T-helper 2 cell treated with Interferon-gamma antibody and Interleukin-4, amounts not matched to agents 100 ng/mL and 5 ng/mL, for 36 hours (primary cell): ENCODE measurements around the gene TIA1. TPM values are rescaled to one million over a fixed set of nuclear protein-coding genes. Genes with fewer than 3 reads are reported as not detected.
"Not testable (repeated sequence)": the region's sequence is repeated elsewhere in the genome, so short reads cannot be mapped to it uniquely, and the experiment has no call there.

Source experiments
- intact Hi-C: fragments of 100-400 bp; cut with micrococcal nuclease; formaldehyde crosslinking; loops from one replicate; pipeline ENCODE4 v1.15.1; 2023
- total RNA-seq: library from RNA; stranded (reverse); gene quantifications from 2 replicates; pipeline ENCODE4 v1.2.3, GENCODE V29; 2022

Gene TIA1, protein sequence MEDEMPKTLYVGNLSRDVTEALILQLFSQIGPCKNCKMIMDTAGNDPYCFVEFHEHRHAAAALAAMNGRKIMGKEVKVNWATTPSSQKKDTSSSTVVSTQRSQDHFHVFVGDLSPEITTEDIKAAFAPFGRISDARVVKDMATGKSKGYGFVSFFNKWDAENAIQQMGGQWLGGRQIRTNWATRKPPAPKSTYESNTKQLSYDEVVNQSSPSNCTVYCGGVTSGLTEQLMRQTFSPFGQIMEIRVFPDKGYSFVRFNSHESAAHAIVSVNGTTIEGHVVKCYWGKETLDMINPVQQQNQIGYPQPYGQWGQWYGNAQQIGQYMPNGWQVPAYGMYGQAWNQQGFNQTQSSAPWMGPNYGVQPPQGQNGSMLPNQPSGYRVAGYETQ
- total RNA-seq: 132 and 146 TPM in 2 replicates

DNA sequence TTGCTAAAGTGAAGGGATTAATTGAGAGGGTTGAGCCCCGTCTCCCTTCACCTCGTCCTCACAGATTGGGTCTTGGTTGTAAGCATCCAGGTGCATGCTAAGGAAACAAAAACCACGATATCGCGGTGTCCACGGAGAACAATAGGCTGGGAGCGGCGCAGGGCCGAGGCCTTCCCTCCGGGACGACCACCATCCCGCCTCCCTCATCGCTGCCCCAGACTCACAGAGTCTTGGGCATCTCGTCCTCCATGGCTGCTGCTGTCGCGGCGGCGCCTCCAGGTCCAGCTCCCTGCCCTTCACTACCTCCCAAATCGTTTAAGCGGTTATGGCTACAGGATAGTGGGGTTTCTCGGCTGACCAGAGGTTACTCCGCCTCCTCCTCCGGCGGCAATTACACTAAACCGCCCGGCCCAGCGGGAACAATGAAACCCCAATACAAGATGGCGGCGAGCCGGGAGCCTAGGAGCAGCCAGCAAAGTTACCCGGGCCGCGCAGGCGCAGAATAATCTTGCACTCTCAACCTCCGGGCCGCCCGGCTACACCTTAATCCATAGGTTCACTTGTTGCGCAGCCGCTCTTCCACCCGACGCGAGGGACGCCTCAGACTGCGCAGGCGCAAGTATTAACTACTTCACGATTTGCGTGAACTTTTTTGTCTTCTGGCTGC, at the start of gene TIA1:
TIA1 (minus strand) TSS at position 448 of the 667 bp plus-strand sequence; CDS start at position 250, 198 bp downstream.
- intact Hi-C loops: loop anchor here (1.0 to 5.0 kb wide), 9 partner anchors 10 to 811 kb away; partner anchors contain the start of genes FAM136A, NFU1, PCBP1 and PCYOX1

DNA sequence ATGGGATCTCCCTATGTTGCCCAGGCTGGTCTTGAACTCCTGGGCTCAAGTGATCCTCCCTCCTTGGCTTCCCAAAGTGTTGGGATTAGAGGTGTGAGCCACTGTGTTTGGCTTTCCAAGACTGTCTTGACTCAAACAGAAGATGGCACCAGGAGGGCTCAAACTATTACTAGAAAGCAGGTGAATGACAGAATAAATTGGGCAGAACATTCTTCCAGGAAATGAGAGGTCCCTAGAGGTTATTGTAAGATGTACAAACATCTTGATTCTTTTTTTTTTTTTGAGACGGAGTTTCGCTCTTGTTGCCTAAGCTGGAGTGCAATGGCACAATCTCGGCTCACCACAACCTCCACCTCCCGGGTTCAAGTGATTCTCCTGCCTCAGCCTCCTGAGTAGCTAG, 49.4 kb upstream of the TIA1 start:
- intact Hi-C loops: not testable (repeated sequence)

DNA sequence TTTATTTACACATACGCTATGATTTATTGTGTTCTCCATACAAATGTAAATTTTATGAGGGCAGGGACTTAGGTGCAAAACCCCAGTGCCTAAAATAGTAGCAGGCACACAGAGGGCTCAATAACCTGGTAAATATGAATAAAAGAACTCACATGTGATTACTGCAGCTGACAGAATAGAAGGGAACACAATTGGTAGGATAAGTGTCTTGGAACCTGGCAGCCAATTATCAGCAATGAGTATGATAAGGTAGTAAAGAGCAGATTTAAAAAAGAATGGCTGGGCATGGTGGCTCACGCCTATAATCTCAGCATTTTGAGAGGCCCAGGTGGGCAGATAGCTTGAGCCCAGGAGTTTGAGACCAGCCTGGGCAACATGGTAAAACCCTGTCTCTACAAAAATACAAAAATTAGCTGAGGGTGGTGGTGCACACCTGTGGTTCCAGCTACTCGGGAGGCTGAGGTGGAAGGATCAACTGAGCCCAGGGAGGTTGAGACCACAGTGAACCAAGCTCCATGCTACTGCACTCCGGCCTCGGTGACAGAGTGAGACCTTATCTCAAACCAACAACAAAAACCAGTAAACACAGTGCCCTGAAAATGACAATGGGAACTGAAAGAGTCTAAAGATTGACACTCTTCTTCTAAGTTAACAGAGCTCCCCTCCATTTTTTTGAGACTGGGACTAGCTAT, 35.2 kb upstream of the TIA1 start:
- intact Hi-C loops: no loop called here

DNA sequence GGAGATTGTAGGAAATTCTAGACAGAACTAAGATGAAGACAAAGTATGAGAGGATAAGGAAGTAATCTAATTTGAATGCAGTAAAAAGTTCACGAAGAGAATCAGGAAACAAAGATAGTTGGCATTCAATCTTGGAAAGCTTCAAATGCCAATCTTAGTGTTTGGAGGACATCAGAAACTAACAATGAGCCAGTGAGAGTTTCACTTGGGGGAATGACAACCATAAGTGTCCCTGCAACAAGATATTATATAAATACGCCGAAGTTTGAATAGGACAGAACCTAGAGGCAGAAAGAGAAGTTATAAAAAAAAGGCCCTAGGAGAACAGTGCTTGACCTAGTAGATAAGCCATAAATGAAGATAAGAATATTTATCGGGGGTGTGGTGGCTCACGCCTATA, 34.0 kb upstream of the TIA1 start:
- intact Hi-C loops: no loop called here

DNA sequence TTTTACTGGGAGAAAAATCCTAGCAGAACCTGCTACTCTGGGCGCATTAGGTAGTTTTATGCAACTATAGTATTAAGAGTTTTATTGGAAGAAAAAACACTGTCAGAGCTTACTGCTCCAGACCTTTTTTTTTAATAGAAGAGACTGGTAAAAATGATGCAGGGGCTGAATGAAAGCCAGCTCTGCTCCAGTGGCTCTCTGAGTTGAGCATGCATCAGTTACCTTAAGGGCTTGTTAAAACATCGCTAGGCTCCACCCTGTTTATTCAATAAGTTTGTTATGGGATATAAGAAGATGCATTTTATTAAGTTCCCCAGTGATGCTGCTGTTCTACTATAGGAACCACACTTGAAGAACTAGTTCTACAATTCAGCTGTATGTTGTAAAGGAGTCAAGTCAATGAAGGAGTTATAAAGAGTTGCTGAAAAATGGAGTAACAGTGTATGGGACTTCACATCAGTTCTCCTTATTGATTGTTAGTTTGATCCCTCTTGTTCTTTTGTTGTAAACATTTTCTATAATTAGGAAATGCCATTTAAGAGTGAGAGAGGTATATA, 31.9 kb upstream of the TIA1 start:
- intact Hi-C loops: no loop called here

DNA sequence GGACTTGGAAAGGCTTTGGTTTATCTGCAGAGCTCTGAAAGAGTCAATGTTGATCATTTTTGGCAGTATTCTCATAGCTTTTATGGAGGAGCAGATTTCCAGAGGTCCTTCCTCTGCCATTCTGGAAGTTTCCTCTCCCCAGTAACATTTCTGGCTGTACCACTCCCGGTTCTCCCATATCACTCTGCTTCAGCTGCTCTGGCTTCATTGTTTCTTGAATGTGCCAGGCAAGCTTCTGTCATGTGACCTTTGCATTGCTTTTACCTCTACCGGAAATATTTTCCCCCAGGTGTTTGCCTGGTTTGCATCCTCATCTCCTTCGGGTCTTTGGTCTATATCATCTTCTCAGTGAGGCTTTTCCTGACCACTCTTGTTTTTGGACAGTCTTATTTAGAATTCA, 21.9 kb upstream of the TIA1 start:
- intact Hi-C loops: no loop called here

DNA sequence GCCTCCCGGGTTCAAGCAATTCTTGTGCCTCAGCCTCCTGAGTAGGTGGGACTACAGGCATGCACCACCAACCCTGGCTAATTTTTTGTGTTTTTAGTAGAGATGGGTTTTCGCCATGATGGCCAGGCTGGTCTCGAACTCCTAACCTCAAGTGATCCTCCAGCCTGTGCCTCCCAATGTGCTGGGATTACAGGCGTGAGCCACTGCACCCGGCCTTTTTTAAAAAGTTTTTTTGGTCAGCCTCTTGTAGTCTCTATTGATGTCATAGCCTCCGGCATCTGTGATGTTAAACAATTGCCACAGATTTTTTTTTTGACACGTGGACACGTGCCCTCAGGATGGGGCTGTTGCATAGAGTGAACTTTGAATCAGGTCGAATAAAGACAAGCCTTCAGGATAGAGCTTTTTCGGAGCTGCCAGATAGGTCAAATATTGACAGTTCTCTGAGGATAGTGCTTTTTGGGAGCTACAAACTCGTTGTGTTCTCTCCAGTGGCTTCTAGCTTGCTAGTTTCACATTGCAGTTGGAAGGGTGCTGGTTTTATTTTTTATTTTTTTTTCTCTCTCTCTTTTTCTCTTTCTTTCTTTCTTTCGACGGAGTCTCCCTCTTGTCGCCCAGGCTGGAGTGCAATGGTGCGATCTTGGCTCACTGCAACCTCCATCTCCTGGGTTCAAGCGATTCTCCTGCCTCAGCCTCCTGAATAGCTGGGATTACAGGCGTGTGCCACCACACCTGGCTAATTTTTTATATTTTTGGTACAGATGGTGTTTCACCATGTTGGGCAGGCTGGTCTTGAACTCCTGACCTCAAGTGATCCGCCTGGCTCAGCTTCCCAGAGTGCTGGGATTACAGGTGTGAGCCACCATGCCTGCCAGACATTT, 21.2 kb upstream of the TIA1 start:
- intact Hi-C loops: not testable (repeated sequence)

DNA sequence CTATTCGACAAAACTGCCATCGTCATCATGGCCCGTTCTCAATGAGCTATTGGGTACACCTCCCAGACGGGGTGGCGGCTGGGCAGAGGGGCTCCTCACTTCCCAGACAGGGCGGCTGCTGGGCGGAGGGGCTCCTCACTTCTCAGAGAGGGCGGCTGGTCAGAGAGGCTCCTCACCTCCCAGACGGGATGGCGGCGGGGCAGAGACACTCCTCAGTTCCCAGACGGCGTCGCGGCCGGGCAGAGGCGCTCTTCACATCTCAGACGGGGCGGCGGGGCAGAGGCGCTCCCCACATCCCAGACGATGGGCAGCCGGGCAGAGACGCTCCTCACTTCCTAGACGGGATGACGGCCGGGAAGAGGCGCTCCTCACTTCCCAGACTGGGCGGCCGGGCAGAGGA, 18.5 kb upstream of the TIA1 start:
- intact Hi-C loops: not testable (repeated sequence)

DNA sequence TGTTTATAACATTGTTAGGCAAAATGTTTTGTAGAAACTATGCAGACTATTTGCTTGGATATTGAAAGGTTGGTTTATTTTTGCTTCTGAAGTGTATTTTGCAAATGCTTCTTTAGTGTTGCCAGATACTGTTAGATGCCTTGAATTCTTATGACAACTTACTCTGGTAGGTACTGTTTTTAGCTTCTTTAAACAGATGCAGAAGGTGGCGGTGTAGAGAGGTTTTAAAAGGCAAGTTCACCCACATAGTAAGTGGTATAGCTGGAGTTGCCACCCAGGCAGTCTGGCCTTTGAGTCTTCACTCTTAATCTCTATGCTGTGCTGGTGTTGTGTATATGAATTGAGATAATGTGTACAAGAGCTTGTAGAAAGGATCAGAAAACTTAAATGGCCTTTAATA, 13.1 kb upstream of the TIA1 start:
- intact Hi-C loops: no loop called here

DNA sequence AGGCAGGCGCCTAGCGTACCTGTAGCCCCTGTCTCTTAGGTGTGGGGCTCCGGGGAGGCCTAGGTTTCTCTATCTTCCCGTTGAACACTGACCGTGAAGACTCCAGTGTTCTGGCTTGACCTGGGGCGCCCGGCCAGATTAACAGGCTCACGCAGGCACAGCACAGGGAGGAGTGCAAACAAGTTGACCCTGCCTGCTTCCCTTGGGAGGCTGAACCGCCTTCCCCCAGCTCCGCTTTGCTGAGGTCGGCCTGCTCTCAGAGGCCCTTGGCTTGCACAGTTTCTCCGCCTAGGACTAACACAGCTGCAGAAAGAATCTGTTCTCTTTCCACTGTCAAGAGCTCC, 10.1 kb upstream of the TIA1 start:
- intact Hi-C loops: loop anchor here (1.0 to 5.0 kb wide), 2 partner anchors 10 to 616 kb away; partner anchors contain the start of genes AAK1 and TIA1

DNA sequence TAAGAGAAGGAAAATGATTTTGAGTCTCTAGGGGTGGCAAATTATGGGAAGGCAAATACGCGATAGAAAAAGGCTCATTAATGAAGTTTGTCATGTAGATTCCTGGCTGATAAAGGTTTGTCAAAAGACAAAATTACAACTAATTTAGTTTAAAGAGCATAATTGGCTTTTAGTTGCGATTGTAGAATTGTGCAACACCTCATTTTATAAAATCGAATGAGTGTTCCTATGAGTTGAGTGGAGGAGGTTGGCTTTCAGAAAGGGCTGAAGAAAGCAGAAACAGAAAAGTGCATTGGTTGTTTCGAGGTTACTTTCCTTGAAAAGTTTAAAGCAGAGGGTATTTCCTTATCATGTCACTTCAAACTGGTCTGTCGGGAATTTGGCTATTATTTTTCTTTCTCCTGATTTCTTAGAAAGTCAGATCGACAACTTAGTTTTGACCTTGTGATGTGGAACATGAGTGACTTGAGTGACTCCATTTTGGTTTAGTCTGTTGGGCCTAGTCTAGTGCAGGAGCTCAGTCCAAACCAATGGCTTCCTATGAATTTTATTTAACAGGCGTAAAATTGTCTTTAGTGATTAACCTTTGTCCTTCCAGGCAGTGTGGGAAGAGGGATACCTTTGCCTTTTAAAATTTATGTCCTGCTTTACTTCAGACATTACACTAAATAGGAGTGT, 7.3 kb upstream of the TIA1 start:
- intact Hi-C loops: loop anchor here (5.0 kb wide), 1 partner anchor 613 kb away; the partner anchor contains the start of gene AAK1

DNA sequence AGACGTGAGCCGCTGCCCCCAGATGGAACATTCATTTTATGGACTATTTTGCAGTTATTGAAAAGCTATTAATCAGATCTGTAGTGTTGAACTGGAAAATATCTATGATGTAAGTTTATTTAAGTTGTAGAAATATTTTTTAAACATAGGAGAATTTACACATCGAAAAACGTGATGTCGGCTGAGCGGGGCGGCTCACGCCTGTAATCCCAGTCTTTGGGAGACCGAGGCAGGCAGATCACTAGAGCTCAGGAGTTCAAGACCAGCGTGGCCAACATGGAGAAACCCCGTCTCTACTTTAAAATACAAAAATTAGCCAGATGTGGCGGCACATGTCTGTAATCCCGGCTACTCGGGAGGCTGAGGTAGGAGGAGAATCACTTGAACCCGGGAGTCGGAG, 2.0 kb upstream of the TIA1 start:
- intact Hi-C loops: no loop called here

DNA sequence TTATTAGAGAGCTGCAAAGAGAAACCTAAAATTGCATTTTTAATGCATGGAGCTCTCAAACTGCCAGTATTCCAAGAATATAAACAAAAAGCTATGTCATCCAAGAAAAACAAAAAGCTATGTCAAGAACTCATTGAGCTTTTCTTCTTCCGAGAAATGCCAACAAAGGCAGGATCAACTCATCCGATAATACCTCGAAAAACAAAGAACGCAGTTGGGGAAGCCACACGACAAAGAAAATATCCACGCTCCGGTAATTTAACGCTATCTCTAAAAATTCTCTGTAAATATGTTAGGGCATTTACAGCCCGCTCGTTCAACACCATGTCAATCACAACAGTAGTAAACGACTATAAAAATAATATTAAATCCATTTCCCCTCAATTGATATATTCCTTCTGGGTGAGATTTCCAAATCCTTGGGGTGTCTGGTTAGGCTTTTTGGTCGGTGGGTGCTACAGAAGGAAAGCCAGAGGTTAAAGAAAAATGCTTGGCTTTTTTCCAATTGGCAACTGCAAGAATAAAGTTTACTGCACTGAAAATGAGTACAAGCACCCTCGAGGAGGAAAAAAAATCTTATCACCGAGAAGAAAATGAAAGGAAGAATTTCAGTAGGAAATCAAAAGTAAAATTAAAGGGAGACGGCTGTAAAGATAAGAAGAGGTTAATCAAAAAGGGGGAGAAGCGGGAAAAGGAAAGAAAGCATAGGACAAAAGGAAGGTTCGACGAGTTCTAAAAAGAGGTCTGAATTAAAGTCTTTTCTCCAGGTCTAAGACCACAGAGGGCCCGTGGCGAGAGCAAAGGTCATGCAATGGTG, 856 bp downstream of the TIA1 start:
- intact Hi-C loops: loop anchor here (1.0 to 5.0 kb wide), 9 partner anchors 11 to 810 kb away; partner anchors contain the start of genes FAM136A, NFU1, PCBP1 and PCYOX1

DNA sequence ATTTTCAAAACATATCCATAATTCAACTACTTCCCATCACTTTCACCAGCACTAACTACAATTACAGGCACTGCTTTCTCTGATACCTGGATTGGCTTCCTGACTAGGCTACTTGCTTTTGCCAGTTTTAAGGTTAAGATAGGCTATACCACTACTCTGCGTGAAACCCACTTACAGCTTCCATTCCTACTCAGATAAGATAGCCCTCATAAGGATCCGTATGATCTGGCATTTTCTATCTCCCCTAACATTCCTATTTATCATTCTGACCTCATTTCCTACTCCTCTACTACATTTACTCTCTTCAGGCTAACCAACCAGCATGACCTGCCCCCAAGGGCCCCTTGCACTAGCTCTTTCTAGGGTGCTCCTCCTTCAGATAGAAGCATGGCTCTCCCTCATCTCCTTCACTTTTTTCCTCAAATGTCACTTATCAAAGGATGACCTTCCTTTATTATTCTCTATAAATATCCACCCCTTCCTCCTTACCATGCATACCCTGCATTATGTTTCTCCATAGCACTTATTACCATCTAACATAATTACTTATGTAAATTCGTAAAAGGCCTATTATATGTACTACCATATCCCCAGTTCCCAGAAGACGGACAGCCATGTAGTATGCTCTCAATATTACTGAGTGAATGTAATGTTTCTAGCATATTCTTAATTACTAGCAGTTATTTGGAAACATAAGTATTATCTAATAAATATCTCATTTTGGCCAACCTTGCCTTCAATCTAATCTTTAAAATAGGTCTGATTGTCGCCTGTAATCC, 4.4 kb downstream of the TIA1 start:
- intact Hi-C loops: no loop called here

DNA sequence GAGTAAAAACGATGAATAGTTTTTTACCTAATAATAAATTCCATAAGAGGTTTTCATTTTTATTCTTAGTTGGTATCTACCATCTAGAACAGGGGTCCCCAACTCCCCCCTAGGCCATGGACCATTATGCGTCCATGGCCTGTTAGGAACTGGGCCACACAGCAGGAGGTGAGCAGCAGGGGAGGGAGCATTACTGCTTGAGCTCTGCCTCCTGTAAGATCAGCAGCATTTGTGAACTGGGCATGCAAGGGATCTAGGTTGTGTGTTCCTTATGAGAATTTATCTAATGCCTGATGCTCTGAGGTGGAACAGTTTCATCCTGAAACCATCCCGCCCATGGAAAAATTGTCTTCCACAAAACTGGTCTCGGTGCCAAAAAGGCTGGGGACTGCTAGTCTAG, 5.9 kb downstream of the TIA1 start:
- intact Hi-C loops: no loop called here

DNA sequence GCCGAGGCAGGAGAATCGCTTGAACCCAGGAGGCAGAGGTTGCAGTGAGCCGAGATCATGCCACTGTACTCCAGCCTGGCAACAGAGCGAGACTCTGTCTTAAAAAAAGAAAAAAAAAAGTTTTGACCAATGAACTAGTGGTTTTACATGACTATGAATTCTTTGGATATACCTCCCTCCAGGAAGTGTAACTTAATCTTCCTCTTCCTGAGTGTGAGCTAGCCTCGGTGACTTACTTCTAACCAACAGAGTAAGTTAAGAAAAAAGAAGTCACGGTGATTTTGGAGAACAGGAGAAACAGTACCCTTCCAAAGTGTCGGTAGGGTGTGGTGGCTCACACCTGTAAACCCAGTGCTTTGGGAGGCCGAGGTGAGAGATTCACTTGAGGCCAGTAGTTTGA, 7.1 kb downstream of the TIA1 start:
- intact Hi-C loops: no loop called here

DNA sequence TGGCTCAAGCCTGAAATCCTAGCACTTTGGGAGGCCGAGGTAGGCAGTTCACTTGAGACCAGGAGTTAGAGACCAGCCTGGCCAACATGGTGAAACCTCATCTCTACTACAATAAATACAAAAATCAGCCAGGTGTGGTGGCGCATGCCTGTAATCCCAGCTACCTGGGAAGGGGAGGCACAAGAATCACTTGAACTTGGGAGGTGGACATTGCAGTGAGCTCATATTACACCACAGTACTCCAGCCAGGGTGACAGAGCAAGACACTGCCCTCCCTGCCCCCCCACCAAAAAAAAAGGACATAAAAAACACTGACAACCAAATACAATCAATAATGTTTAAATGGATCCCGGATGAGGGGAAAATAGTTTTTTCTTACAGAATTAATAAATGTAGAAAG, 7.8 kb downstream of the TIA1 start:
- intact Hi-C loops: no loop called here

DNA sequence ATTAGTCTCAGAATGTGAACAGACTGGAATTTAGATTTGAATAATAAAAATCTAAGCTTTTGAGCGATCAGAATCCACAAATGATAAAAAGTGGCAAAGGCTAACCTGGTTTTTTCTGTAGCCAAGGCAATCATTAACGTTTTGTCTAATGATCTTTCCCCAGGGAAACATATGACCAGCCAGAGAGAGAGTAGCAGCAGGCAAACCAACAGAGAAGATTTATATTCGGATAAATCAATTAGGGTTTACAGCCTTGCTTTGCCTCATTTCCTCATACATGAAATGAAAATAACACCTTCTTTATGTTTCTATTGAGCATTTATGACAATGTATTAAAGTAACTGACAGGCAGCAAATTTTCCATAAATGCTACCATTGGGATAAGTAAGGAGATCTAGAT, 14.5 kb downstream of the TIA1 start:
- intact Hi-C loops: no loop called here

DNA sequence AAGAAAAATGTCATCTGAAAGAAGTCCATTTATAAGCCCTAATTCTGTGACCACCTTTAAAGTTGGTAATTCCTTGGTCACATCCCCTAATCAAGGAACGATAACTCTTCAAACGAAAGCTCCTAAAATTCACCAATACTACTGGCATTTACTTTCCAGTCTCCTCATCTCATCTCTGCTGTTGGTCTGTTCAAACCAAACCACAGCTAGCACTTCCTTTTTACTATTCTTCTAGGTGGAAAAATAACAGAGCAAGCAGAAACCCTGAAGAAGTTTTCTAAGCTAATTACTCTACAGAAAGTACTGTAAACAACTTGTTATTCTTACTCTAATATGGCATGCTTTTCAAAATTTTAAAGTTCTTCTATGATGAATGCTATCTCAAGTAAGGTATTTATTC, 21.6 kb downstream of the TIA1 start:
- intact Hi-C loops: no loop called here
